ENCODE results near the gene AGAP1. TPM values are rescaled to one million over a fixed set of nuclear protein-coding genes. Genes with fewer than 3 reads are reported as not detected.

The AGAP1 gene
- total RNA-seq, 4 donors from 2014 or later: 7.2 to 19.6 (median 15.2) TPM

DNA sequence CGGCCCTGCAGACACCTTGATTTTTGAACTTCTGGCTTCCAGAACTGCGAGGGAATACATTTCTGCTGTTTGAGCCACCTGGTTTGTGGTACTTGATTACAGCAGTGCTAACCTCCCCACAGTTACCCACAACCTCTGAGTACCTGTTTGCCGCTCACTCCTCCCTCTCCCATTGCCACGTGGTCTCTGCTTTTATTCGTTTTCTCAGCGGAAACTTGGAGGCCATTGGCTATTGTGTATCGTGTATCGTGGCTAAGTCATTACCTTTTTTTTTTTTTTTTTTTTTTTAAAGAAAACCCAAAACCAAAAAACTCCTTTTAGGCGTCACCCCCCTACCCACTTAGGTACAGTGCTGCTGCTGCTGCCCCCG is 90.8 kb downstream of the AGAP1 start:
- intact Hi-C loops (cut with DNase I): no loop called here
- TF ChIP-seq, protein P1, sequence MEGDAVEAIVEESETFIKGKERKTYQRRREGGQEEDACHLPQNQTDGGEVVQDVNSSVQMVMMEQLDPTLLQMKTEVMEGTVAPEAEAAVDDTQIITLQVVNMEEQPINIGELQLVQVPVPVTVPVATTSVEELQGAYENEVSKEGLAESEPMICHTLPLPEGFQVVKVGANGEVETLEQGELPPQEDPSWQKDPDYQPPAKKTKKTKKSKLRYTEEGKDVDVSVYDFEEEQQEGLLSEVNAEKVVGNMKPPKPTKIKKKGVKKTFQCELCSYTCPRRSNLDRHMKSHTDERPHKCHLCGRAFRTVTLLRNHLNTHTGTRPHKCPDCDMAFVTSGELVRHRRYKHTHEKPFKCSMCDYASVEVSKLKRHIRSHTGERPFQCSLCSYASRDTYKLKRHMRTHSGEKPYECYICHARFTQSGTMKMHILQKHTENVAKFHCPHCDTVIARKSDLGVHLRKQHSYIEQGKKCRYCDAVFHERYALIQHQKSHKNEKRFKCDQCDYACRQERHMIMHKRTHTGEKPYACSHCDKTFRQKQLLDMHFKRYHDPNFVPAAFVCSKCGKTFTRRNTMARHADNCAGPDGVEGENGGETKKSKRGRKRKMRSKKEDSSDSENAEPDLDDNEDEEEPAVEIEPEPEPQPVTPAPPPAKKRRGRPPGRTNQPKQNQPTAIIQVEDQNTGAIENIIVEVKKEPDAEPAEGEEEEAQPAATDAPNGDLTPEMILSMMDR (IDR thresholded peaks at IDR 0.05): no peak
- TF ChIP-seq POLR2A (IDR thresholded peaks at IDR 0.05): no peak
- H3K9me3 ChIP-seq: no peaks in the 10 kb centered on the region
- H3K27me3 ChIP-seq: no peaks in the 10 kb centered on the region
- H3K4me1 ChIP-seq: no peaks in the 10 kb centered on the region
- WGBS, 2 donors: 84 to 86% methylated on average over 10 of the region's 10 CpGs
- no peak for DNase-seq
- no peak overlapping the region for H3K4me3 ChIP-seq
- H3K36me3 ChIP-seq: no peaks in the 10 kb centered on the region
- no peak overlapping the region for H3K27ac ChIP-seq

- no peaks in the 10 kb centered on the region for H3K9me3 ChIP-seq
- DNase-seq: no peak
- no peak overlapping the region for H3K27ac ChIP-seq
- 92 to 94% methylated on average over 5 to 9 of the region's 9 CpGs for WGBS, 2 donors
- H3K27me3 ChIP-seq: no peaks in the 10 kb centered on the region
- no peak overlapping the region for H3K4me3 ChIP-seq
- no peak for TF ChIP-seq POLR2A (IDR thresholded peaks at IDR 0.05)
- H3K36me3 ChIP-seq: no peaks in the 10 kb centered on the region
- no peaks in the 10 kb centered on the region for H3K4me1 ChIP-seq
- intact Hi-C loops (cut with DNase I): no loop called here
Measured at GRCh38 chr2:235587202-235587601, 93.4 kb downstream of the AGAP1 start.

GRCh38 chr2:235588750-235589149 is 94.9 kb downstream of the AGAP1 start:
- no peaks in the 10 kb centered on the region for H3K27me3 ChIP-seq
- no peak overlapping the region for H3K27ac ChIP-seq
- H3K4me1 ChIP-seq: no peaks in the 10 kb centered on the region
- DNase-seq: no peak
- intact Hi-C loops (cut with DNase I): no loop called here
- 64 to 78% methylated on average over 9 of the region's 9 CpGs for WGBS, 2 donors
- H3K9me3 ChIP-seq: no peaks in the 10 kb centered on the region
- H3K36me3 ChIP-seq: no peaks in the 10 kb centered on the region
- TF ChIP-seq POLR2A (IDR thresholded peaks at IDR 0.05): no peak
- TF ChIP-seq, protein P1 (IDR thresholded peaks at IDR 0.05): no peak
- H3K4me3 ChIP-seq: no peak overlapping the region

- no peaks in the 10 kb centered on the region for H3K27me3 ChIP-seq
- no peak for DNase-seq
- TF ChIP-seq POLR2A (IDR thresholded peaks at IDR 0.05): no peak
- TF ChIP-seq, protein P1 (IDR thresholded peaks at IDR 0.05): no peak
- 83 to 90% methylated on average over 11 to 14 of the region's 14 CpGs for WGBS, 2 donors
- H3K36me3 ChIP-seq: no peaks in the 10 kb centered on the region
- intact Hi-C loops (cut with DNase I): loop anchor here (5.0 kb wide), 1 partner anchor 454 kb away; no protein-coding TSS in a partner anchor
- H3K9me3 ChIP-seq: no peaks in the 10 kb centered on the region
- H3K27ac ChIP-seq: no peak overlapping the region
- peaks cover 0 to 5% (median 0%) of the 10 kb centered on the region in 3 donors for H3K4me1 ChIP-seq
- H3K4me3 ChIP-seq: no peak overlapping the region
Measured at GRCh38 chr2:235591231-235591730, 97.4 kb downstream of the AGAP1 start.

DNA sequence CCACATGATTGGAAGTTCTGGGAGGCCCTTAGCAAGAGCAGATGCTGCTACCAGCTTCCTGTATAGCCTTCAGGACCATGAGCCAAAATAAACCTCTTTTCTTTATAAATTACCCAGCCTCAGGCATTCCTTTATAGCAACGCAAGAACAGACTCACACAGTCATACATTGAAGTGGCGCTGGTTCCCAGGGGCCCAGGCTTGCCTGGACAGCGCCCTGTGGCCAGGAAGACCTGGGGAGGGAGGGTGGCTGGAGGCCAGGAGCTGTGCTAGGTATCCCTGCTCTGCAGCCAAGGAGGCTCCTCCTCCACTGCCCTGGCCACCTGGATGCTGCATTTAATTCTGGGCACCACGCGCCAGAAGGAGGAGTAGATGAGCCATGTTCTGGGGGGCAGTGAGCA is 98.1 kb downstream of the AGAP1 start:
- no peak for DNase-seq
- intact Hi-C loops (cut with DNase I): loop anchor here (5.0 kb wide), 1 partner anchor 455 kb away; no protein-coding TSS in a partner anchor
- Histone ChIP-seq H3K27ac (no peak overlapping the region), H3K36me3 (no peaks in the 10 kb centered on the region), H3K4me1 (peaks cover 0 to 5% (median 0%) of the 10 kb centered on the region in 3 donors), H3K27me3 (no peaks in the 10 kb centered on the region), H3K9me3 (no peaks in the 10 kb centered on the region), H3K4me3 (no peak overlapping the region)
- 51% methylated on average over 3 of the region's 5 CpGs; no CpG with 5 or more reads in 1 of the 2 donors for WGBS, 2 donors
- TF ChIP-seq, protein P1 (IDR thresholded peaks at IDR 0.05): no peak
- TF ChIP-seq POLR2A (IDR thresholded peaks at IDR 0.05): no peak

DNA sequence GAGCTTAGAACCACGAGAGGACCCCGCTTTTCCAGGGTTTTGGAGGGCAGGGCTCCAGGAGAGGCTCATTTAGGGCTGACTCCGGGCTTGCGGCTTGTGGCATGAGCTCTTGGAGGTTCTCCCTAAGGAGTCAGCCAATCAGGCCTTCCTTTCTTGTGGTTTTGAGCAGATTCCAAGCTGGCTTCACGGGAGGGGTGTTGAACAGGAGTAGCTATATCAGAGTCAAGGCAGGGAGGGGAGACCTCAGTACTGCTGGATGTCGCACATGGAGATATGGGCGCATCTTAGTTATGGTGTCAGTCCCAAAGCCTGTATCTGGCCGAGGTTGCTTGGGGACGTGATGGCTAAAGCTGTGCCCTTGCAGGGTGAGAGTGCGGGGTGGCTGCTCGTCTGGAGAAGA is 98.6 kb downstream of the AGAP1 start:
- H3K4me1 ChIP-seq: peaks cover 0 to 5% (median 0%) of the 10 kb centered on the region in 3 donors
- H3K9me3 ChIP-seq: no peaks in the 10 kb centered on the region
- no peak overlapping the region for H3K27ac ChIP-seq
- no peak for TF ChIP-seq POLR2A (IDR thresholded peaks at IDR 0.05)
- TF ChIP-seq, protein P1 (IDR thresholded peaks at IDR 0.05): no peak
- H3K4me3 ChIP-seq: no peak overlapping the region
- no peak for DNase-seq
- WGBS, 2 donors: 69 to 81% methylated on average over 9 to 11 of the region's 11 CpGs
- no peaks in the 10 kb centered on the region for H3K36me3 ChIP-seq
- H3K27me3 ChIP-seq: no peaks in the 10 kb centered on the region
- intact Hi-C loops (cut with DNase I): loop anchor here (5.0 kb wide), 1 partner anchor 455 kb away; no protein-coding TSS in a partner anchor
